Astrocyte (in vitro differentiated cells and primary cell): Measurements from ENCODE around the gene LITAF.

Experiments
- EZH2 ChIP-seq: IDR thresholded peaks from 2 replicates; pipeline ENCODE4 v1.6.1; 2012; ENCODE audit warnings: mild to moderate bottlenecking, low read length, inconsistent platforms; ENCODE audit not compliant: insufficient read depth
- TF ChIP-seq, protein P1 (sequence below): IDR thresholded peaks from 2 replicates; pipeline ENCODE4 v1.5.1; 2011; ENCODE audit warnings: low read depth, mild to moderate bottlenecking, inconsistent platforms, low read length, moderate library complexity; ENCODE audit not compliant: insufficient read depth

DNA sequence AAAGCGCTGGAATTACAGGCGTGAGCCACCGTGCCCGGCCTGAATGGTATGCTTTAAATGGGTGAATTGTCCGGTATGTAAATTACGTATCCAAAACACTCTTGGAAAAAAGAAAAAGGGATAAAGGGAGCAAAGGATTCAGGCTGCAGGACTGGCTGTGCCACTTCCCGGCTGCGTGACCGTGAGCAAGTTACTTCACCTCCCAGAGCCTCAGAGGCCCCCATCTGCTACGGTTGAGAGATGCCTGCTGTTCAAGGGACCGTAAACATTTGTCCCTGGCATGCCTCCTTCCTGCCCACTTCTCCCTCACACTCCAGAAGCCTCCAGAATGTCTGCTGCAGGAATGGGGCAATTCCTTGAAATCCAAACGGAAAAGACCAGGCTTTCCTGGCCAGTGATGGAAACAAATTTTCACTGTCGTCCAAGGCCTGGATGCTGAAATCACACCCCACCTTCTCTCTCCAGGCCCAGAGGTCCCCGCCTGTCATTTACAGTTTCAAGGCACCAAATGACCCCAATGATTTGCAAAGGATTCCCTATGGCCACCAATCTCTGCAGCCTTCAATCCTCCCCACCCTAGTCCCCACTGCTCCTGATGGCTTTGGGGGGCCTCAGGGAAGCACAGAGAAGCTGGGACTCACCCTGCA lies 22.9 kb upstream of the LITAF start:
- TF ChIP-seq, protein P1, sequence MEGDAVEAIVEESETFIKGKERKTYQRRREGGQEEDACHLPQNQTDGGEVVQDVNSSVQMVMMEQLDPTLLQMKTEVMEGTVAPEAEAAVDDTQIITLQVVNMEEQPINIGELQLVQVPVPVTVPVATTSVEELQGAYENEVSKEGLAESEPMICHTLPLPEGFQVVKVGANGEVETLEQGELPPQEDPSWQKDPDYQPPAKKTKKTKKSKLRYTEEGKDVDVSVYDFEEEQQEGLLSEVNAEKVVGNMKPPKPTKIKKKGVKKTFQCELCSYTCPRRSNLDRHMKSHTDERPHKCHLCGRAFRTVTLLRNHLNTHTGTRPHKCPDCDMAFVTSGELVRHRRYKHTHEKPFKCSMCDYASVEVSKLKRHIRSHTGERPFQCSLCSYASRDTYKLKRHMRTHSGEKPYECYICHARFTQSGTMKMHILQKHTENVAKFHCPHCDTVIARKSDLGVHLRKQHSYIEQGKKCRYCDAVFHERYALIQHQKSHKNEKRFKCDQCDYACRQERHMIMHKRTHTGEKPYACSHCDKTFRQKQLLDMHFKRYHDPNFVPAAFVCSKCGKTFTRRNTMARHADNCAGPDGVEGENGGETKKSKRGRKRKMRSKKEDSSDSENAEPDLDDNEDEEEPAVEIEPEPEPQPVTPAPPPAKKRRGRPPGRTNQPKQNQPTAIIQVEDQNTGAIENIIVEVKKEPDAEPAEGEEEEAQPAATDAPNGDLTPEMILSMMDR = no peak
- TF ChIP-seq EZH2 = no peak
